ENCODE measurements around the gene ROMO1. TPM values are rescaled to one million over a fixed set of nuclear protein-coding genes. Genes with fewer than 3 reads are reported as not detected.
"Not testable (repeated sequence)": the region's sequence is repeated elsewhere in the genome, so short reads cannot be mapped to it uniquely, and the experiment has no call there.

Gene ROMO1
- polyA plus RNA-seq, 3 donors from 2014 or later = 298 to 612 (median 340) TPM

DNA sequence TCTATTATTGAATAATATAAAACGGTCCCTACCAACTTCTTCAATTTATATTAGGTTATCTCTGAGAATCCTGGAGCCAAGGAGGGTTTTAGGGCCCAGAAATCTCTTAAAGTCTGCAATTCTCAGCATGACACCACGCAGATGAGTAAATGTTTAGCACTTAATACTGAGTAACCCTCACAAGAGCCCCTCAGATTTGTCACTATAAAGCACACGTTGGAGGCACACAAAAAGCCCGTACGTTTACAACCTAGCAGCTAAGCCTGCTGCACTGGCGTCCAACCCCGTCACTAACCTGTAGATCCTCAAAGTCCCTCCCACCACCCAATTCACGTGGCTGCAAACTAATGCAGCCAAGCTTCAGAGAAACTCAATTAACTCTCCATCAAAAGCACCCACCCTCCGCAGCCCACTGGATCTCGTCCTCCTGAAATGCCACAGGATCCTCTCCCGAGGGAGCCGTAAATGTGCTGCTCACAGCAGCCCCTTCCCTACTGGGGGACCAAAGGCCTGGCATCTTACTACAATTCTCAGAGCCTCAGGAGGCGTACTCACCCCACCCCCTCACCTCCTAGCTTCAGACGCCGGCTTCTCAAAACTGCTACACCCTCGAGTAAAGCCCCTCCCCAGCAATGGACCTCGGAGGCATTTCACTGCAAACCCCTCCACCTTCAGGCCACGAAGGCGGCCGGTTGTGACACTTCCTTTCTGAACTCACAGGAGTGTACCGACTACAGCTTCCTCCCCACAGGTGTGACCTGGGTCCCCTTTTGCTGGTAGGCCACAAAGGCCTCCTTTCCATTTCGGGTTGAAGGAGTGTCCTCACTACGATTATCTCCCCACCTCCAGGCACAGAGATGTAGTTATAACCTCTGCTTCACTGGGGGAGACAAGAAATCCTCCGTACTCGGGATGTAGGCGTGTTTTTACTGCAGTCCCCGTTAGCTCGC lies 35.4 kb upstream of the ROMO1 start:
- DNase-seq = peak; percentile 81 to 84 (median 82)
- Mint-ChIP-seq H3K4me3 (peak overlapping the region; percentile 89 to 99 (median 95)), H3K9me3 (no peaks in the 10 kb centered on the region), H3K27ac (peak overlapping the region; percentile 99 to 100 (median 100)), H3K27me3 (ENCODE audit: low read depth in 3 of 3) (peaks cover 14 to 16% (median 15%) of the 10 kb centered on the region in 3 donors), H3K36me3 (peaks cover 0 to 6% (median 2%) of the 10 kb centered on the region in 3 donors), H3K4me1 (peaks cover 6 to 57% of the 10 kb centered on the region in 2 donors)

DNA sequence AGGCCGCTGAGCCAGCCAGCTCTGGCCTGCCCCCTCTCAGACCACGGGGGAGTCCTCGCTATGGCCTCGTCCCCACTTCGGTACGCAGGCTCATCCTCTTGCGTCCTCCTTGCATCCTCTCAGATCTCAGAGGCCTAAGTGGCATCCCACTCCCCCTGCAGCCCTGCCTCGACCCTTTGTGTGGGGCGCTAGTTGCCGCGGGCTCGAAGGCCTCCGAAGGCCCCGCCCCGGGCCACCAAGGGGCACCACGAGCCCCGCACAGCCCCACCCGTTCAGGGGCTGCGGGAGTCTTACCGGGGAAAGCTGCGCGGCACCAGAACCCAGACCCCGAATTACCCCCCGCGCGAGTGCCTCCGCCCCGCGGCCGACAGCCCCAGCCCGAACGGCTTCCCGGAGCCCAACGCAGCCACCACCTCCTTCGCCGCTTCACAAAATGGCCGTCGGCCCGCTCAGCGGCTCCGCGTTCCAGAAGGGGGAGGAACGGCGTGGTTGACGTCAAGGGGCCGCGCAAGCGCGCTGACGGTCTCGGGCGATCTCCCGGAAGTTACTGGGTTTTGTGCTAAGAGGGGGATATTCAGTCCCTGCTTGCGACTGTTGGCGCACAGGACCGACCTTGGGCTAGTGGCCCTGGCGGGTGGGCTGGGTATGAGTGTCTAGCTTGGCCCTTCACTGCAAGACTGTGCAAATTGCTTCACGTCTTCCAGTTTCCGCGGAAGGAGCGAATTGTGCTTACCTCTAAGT lies 34.6 kb upstream of the ROMO1 start, which contains the start of the genes CPNE1 and RBM12:
TSS of gene CPNE1 (minus strand) at position 435 of the 741 bp plus-strand sequence. CDS start 31,977 bp downstream, outside the sequence.
TSS of gene RBM12 (minus strand) at position 435 of the 741 bp plus-strand sequence. CDS start 9,578 bp downstream, outside the sequence.
- Mint-ChIP-seq H3K9me3 (no peaks in the 10 kb centered on the region), H3K4me1 (peaks cover 6 to 49% of the 10 kb centered on the region in 2 donors), H3K4me3 (peak within 1 kb of the TSS; percentile 89 to 99 (median 95)), H3K36me3 (peaks cover 0 to 10% (median 7%) of the 10 kb centered on the region in 3 donors), H3K27me3 (ENCODE audit: low read depth in 3 of 3) (peaks cover 14 to 16% (median 15%) of the 10 kb centered on the region in 3 donors), H3K27ac (peak within 1 kb of the TSS; percentile 99 to 100 (median 100))
- DNase-seq = peak; percentile 95 to 96 (median 95)

DNA sequence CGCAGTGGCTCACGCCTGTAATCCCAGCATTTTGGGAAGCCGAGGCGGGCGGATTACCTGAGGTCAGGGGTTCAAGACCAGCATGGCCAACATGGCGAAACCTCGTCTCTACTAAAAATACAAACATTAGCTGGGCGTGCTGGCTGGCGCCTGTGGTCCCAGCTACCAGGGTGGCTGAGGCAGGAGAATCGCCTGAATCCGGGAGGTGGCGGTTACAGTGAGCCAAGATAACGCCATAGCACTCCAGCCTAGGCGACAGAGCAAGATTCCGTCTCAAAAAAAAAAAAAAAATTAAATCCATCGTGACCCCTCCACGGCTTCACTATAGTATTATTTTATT lies 33.3 kb upstream of the ROMO1 start:
- H3K4me3 Mint-ChIP-seq = peak overlapping the region in 3 of 5 donors; percentile 43 to 57 (median 53)
- H3K27me3 Mint-ChIP-seq (ENCODE audit: low read depth in 3 of 3) = peaks cover 14 to 16% (median 15%) of the 10 kb centered on the region in 3 donors
- peaks cover 0 to 22% (median 7%) of the 10 kb centered on the region in 3 donors for H3K36me3 Mint-ChIP-seq
- no peak for DNase-seq
- no peaks in the 10 kb centered on the region for H3K9me3 Mint-ChIP-seq
- H3K4me1 Mint-ChIP-seq = peaks cover 6 to 36% of the 10 kb centered on the region in 2 donors
- peak overlapping the region in 3 of 6 donors; percentile 45 to 64 (median 53) for H3K27ac Mint-ChIP-seq

DNA sequence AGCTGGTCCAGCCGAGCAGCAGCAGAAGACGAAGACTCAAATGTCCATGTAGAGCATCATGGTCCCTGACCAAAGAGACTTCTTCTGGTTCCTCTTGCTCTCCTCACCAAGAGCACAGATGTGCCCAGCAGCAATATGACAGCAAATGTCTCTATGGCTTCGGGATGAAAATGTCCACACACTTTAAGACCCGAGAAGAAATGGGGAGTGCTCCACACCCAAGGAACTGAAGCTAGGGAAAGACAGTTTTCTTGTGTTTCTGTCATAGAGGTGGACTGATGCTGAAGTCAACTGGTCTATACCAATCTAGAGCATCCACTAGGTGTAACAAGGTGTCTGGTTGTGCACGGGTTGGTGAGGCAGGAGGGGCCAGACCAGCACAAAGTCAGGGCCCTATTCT lies 30.0 kb upstream of the ROMO1 start:
- peaks cover 12 to 38% (median 20%) of the 10 kb centered on the region in 3 donors for H3K36me3 Mint-ChIP-seq
- H3K4me3 Mint-ChIP-seq = no peak overlapping the region
- peak overlapping the region in 1 of 6 donors; percentile 24 for H3K27ac Mint-ChIP-seq
- peaks cover 4 to 6% of the 10 kb centered on the region in 2 donors for H3K4me1 Mint-ChIP-seq
- no peak for DNase-seq
- no peaks in the 10 kb centered on the region for H3K9me3 Mint-ChIP-seq
- peaks cover 8% of the 10 kb centered on the region in 3 donors for H3K27me3 Mint-ChIP-seq (ENCODE audit: low read depth in 3 of 3)

DNA sequence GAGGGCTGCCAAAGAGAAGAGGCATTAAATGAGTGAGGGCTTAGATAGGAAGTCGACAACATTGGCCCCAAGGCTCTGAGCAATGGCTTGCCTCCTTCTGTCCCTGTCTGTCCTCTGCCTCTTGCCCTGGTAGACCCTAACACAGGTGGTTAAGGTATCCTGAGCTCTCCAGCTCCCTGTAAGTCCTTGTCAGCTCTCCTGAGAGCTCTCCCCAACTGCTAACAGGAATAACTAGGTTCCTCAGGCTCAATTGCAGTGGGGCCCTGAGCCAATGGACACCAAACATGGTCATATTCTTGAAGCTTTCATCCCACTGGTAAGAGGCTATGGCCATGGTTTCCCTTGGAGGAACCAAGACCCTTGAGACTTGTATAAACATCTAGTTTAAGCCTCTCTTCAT lies 29.5 kb upstream of the ROMO1 start:
- H3K36me3 Mint-ChIP-seq = peaks cover 12 to 38% (median 20%) of the 10 kb centered on the region in 3 donors
- peaks cover 4 to 5% of the 10 kb centered on the region in 2 donors for H3K4me1 Mint-ChIP-seq
- H3K27me3 Mint-ChIP-seq (ENCODE audit: low read depth in 3 of 3) = peaks cover 3 to 5% (median 5%) of the 10 kb centered on the region in 3 donors
- no peak overlapping the region for H3K4me3 Mint-ChIP-seq
- H3K27ac Mint-ChIP-seq = no peak overlapping the region
- no peak for DNase-seq
- H3K9me3 Mint-ChIP-seq = no peaks in the 10 kb centered on the region

DNA sequence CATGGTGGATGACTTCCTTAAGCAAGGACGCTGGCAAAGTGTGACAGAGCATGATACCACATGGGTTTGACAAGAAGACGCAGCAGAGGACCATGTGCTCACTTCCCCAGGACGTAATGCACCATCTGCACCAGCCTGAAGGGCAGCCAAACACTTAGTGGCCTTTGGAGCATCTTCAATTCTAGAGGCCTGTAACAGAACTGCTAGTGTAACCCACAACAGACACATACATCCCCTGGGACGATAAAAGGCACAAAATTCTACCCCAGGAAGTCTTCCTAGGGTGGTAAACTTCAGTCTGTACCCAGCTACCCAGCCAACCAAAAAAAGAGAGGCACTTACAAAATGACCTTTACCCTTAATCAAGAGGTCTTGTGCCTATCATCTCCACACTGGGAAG lies 25.3 kb upstream of the ROMO1 start:
- H3K9me3 Mint-ChIP-seq = no peaks in the 10 kb centered on the region
- H3K27ac Mint-ChIP-seq = no peak overlapping the region
- peaks cover 0 to 2% (median 0%) of the 10 kb centered on the region in 3 donors for H3K27me3 Mint-ChIP-seq (ENCODE audit: low read depth in 3 of 3)
- peaks cover 16 to 37% (median 17%) of the 10 kb centered on the region in 3 donors for H3K36me3 Mint-ChIP-seq
- DNase-seq = no peak
- H3K4me1 Mint-ChIP-seq = no peaks in the 10 kb centered on the region
- H3K4me3 Mint-ChIP-seq = no peak overlapping the region

DNA sequence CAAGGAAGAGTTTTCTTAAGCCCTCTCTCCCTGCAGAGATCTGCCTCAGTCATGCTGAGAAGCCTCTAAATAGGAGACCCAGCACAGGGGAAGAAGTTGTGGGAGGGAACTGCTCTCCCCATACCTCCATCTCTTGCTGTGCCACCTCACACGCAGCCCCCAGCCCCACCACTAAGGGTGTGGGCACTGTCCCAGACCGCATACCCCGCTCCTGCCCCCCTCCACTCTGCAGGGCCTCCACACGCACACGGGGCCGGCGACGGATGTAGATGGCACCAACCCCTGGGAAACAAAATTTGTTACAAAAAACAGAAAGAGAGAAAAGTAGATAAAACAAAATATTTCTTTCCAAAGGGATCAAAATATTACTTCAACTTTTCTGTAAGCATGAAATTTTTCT lies 24.3 kb upstream of the ROMO1 start:
- peaks cover 16 to 39% (median 20%) of the 10 kb centered on the region in 3 donors for H3K36me3 Mint-ChIP-seq
- no peak overlapping the region for H3K27ac Mint-ChIP-seq

DNA sequence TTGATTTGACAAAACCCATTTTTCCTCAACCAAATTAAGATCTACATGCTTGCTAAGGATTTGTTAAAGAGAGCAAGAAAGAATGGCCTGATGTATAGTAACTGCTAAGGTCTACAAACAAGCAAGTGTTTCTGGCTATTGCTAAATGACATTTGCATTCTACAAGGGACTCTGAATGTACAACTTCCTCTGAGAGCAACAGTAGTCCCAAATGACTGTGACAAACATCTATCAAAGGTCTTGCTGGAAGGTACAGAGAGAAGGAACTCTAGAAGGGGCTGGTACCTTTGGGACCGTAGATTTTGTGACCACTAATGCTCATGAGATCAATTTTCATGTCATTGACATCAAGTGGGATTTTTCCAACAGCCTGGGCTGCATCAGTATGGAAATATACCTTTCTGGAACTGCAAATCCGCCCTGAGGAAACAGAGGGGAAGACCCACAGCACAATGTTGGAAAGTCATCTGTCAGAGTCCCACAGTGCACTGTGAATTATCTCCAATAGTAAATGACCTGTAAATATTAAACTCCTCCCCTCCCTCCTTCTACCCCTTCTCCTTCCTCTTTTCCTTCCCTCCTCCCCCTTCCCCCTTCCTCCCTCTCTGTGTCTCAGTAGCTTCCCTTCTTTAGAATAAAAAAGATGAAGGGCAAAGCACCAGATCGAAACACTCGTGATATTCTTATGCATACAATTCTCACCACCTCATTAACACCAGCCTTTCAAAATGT lies 18.6 kb upstream of the ROMO1 start:
- Mint-ChIP-seq H3K4me3 (no peak overlapping the region), H3K27ac (peak overlapping the region in 1 of 6 donors; percentile 22), H3K9me3 (no peaks in the 10 kb centered on the region)

More for the DNA sequence above, 24.3 kb upstream of the ROMO1 start:
- Mint-ChIP-seq H3K27me3 (ENCODE audit: low read depth in 3 of 3) (peaks cover 0 to 2% (median 0%) of the 10 kb centered on the region in 3 donors), H3K4me1 (no peaks in the 10 kb centered on the region), H3K4me3 (no peak overlapping the region), H3K9me3 (no peaks in the 10 kb centered on the region)
- DNase-seq = no peak

DNA sequence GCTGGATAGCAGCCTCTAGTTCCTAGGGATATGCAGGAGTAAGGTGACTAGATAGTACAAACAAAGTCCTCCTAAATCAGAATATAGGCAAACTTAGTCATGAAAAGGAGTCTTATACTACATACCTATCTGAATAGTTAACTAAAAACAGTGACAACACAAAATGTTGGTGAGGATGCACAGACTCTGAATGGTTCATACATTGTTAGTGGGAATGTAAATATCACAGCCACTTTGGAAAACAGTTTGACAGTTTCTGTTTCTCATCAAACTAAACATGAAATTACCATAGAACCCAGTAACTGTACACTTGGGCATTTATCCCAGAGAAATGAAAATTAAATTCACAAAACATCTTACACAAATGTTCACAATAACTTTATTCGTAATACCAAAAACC lies 17.2 kb upstream of the ROMO1 start:
- Mint-ChIP-seq H3K4me3 (no peak overlapping the region), H3K36me3 (peaks cover 6 to 28% (median 15%) of the 10 kb centered on the region in 3 donors), H3K27ac (no peak overlapping the region), H3K27me3 (ENCODE audit: low read depth in 3 of 3) (peaks cover 0 to 2% (median 0%) of the 10 kb centered on the region in 3 donors), H3K9me3 (no peaks in the 10 kb centered on the region), H3K4me1 (no peaks in the 10 kb centered on the region)
- no peak for DNase-seq

More for the DNA sequence above, 18.6 kb upstream of the ROMO1 start:
- DNase-seq = no peak
- Mint-ChIP-seq H3K27me3 (ENCODE audit: low read depth in 3 of 3) (peaks cover 0 to 2% (median 0%) of the 10 kb centered on the region in 3 donors), H3K36me3 (peaks cover 3 to 22% (median 11%) of the 10 kb centered on the region in 3 donors), H3K4me1 (no peaks in the 10 kb centered on the region)

DNA sequence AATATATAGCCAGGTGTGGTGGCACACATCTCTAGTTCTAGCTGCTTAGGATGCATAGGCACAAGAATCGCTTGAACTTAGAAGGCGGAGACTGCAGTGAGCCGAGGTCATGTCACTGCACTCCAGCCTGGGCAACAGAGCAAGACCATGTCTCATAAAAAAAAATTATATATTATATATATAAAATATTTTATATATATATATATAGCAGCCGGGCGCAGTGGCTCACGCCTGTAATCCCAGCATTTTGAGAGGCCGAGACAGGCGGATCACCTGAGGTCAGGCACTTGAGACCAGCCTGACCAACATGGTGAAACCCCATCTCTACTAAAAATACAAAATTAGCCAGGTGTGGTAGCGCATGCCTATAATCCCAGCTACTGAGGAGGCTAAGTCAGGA lies 13.8 kb upstream of the ROMO1 start:
- not testable (repeated sequence) for H3K27ac Mint-ChIP-seq; H3K4me3 Mint-ChIP-seq; H3K27me3 Mint-ChIP-seq (ENCODE audit: low read depth in 3 of 3); H3K4me1 Mint-ChIP-seq; DNase-seq; H3K9me3 Mint-ChIP-seq
- H3K36me3 Mint-ChIP-seq = peaks cover 14 to 35% (median 20%) of the 10 kb centered on the region in 3 donors

DNA sequence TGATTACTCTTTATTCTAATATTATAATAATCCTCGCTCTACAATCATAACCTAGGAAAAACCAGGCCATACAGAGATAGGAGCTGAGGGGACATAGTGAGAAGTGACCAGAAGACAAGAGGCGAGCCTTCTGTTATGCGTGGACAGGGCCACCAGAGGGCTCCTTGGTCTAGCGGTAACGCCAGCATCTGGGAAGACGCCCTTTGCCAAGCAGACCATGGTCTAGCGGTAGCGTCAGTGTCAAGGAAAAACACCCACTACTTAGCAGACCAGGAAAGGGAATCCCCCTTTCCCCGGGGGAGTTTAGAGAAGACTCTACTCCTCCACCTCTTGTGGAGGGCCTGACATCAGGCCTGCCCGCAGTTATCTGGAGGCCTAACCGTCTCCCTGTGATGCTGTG lies 12.3 kb upstream of the ROMO1 start:
- not testable (repeated sequence) for H3K27ac Mint-ChIP-seq; H3K4me1 Mint-ChIP-seq; H3K9me3 Mint-ChIP-seq; DNase-seq; H3K4me3 Mint-ChIP-seq; H3K27me3 Mint-ChIP-seq (ENCODE audit: low read depth in 3 of 3)
- H3K36me3 Mint-ChIP-seq = peaks cover 15 to 35% (median 22%) of the 10 kb centered on the region in 3 donors

DNA sequence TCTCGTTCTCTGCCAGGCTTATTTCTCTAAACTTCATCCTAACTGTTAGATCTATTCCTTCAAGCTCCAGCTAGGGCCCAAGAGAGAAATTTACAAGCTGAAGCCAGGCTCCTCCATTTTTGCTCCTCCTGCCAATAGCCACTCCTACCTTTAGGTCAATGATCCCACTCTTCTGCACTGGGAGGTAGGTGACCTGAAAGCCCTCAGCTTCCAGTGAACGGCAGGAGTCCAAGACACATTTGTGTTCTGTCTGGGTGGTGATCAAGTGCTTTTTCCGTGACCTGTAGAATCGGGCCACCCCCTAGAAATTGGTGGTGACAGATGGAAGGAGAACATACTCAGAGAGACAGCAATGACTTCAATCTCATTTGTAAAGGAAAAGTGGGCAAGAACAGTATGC lies 8.9 kb upstream of the ROMO1 start:
- Mint-ChIP-seq H3K36me3 (peaks cover 15 to 34% (median 26%) of the 10 kb centered on the region in 3 donors), H3K27ac (no peak overlapping the region), H3K9me3 (no peaks in the 10 kb centered on the region), H3K4me3 (no peak overlapping the region), H3K27me3 (ENCODE audit: low read depth in 3 of 3) (peaks cover 0 to 2% (median 0%) of the 10 kb centered on the region in 3 donors), H3K4me1 (no peaks in the 10 kb centered on the region)
- DNase-seq = no peak

DNA sequence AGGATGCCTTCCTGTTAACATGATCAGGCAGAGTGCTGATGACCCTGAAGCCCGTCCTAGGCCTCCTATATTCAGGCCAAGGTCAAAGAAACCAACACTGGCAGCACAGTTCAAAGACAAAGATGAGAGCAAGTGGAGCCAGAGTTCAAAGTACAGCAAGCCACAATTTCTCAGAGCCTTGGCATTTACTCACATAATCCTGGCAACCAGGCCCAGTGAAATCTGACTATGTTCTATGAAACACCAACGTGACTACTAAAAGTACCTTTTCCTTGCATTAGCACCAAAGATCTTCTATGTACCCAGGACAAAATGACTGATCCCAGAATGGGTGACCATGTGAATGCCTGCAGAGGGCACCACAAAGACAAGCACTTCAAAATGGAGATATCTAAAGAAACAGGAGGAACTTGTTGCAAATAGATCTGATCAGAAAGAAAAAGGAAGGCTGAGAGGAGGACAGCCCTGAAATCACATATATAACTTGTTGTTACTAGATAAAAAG lies 3.9 kb upstream of the ROMO1 start:
- peak overlapping the region in 1 of 6 donors; percentile 4 for H3K27ac Mint-ChIP-seq
- H3K4me3 Mint-ChIP-seq = no peak overlapping the region
- H3K36me3 Mint-ChIP-seq = peaks cover 5 to 16% (median 10%) of the 10 kb centered on the region in 3 donors
- H3K4me1 Mint-ChIP-seq = peaks cover 24 to 33% of the 10 kb centered on the region in 2 donors
- no peaks in the 10 kb centered on the region for H3K9me3 Mint-ChIP-seq
- H3K27me3 Mint-ChIP-seq (ENCODE audit: low read depth in 3 of 3) = peaks cover 5 to 18% (median 12%) of the 10 kb centered on the region in 3 donors
- DNase-seq = no peak

Measured in immature natural killer cell (primary cell).